Measurements from ENCODE around the gene TBC1D14.

GRCh38 chr4:6959261-6959660 lies 49.6 kb downstream of the TBC1D14 start:
- TF ChIP-seq CTCF (IDR thresholded peaks at IDR 0.05; ENCODE audit: insufficient read depth, low read length, poor library complexity, severe bottlenecking) (no peak), EZH2phosphoT487 (conservative IDR thresholded peaks at IDR 0.05; ENCODE audit: low read length) (no peak)

Data from SU-DHL-6 (cell line).